ENCODE data around the gene TDRD1. TPM values are rescaled to one million over a fixed set of nuclear protein-coding genes. Genes with fewer than 3 reads are reported as not detected.
A peak's percentile ranks its signal among the peaks of the same experiment; 100 is the strongest.

The TDRD1 gene
- total and polyA plus RNA-seq, 12 donors = 0.03 to 7.0 (median 4.0) TPM

- ATAC-seq = peak; percentile 12 to 70 (median 43)
- H3K4me3 ChIP-seq = peak overlapping the region; percentile 68 to 100 (median 92)
- H3K36me3 ChIP-seq = no peaks in the 10 kb centered on the region
- 2 to 3% methylated on average over 19 of the region's 19 CpGs for WGBS, 2 donors
- DNase-seq = peak; percentile 32 to 39
- H3K27me3 ChIP-seq = no peaks in the 10 kb centered on the region
- peak overlapping the region; percentile 84 to 98 (median 92) for H3K27ac ChIP-seq
- H3K9me3 ChIP-seq = peaks cover 0 to 6% (median 0%) of the 10 kb centered on the region in 11 donors
- TF ChIP-seq, protein P1, sequence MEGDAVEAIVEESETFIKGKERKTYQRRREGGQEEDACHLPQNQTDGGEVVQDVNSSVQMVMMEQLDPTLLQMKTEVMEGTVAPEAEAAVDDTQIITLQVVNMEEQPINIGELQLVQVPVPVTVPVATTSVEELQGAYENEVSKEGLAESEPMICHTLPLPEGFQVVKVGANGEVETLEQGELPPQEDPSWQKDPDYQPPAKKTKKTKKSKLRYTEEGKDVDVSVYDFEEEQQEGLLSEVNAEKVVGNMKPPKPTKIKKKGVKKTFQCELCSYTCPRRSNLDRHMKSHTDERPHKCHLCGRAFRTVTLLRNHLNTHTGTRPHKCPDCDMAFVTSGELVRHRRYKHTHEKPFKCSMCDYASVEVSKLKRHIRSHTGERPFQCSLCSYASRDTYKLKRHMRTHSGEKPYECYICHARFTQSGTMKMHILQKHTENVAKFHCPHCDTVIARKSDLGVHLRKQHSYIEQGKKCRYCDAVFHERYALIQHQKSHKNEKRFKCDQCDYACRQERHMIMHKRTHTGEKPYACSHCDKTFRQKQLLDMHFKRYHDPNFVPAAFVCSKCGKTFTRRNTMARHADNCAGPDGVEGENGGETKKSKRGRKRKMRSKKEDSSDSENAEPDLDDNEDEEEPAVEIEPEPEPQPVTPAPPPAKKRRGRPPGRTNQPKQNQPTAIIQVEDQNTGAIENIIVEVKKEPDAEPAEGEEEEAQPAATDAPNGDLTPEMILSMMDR (IDR thresholded peaks at IDR 0.05) = no peak
- intact Hi-C loops (cut with DNase I) = loop anchor here in 1 of 10 donors (10.0 kb wide), 1 partner anchor 90 kb away; no protein-coding TSS in a partner anchor
- H3K4me1 ChIP-seq = peaks cover 0 to 35% (median 22%) of the 10 kb centered on the region in 9 donors
Measured at GRCh38 chr10:114174695-114175188, 4.4 kb upstream of the TDRD1 start.

DNA sequence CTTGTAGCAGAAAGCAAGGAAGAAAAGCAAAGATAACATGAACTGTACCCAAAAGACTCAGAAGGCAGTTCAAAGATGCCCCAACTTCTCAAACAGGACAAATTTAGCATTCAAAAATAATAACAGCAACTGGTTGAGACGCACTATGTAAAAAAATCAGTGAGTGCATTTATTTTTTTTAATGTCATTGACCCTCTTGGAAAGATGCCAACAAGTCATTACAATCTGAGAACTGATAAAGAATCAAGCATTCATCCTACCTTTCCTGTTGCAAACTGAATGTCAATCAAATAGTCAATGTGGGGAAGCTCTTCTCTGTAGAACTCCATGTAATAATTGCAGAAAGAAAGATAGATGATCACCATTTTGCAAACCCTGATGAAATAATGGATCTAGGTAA lies 3.5 kb upstream of the TDRD1 start:
- no peaks in the 10 kb centered on the region for H3K27me3 ChIP-seq

GRCh38 chr10:114176511-114176910 lies 2.6 kb upstream of the TDRD1 start:
- no peaks in the 10 kb centered on the region for H3K9me3 ChIP-seq
- H3K4me3 ChIP-seq = no peak overlapping the region
- no peaks in the 10 kb centered on the region for H3K27me3 ChIP-seq
- H3K36me3 ChIP-seq = no peaks in the 10 kb centered on the region
- H3K4me1 ChIP-seq = peaks cover 0 to 30% (median 25%) of the 10 kb centered on the region in 9 donors
- intact Hi-C loops (cut with DNase I) = loop anchor here in 1 of 10 donors (10.0 kb wide), 1 partner anchor 88 kb away; no protein-coding TSS in a partner anchor
- no peak overlapping the region for H3K27ac ChIP-seq
- ATAC-seq = no peak
- TF ChIP-seq, protein P1 (IDR thresholded peaks at IDR 0.05) = no peak
- 91 to 94% methylated on average over 1 of the region's 1 CpG for WGBS, 2 donors
- DNase-seq = no peak

More for the DNA sequence above, 3.5 kb upstream of the TDRD1 start:
- H3K4me1 ChIP-seq = peaks cover 0 to 35% (median 22%) of the 10 kb centered on the region in 9 donors
- 88% methylated on average over 1 of the region's 1 CpG for WGBS, 2 donors
- H3K4me3 ChIP-seq = no peak overlapping the region
- H3K27ac ChIP-seq = no peak overlapping the region
- no peak for DNase-seq
- TF ChIP-seq, protein P1 (IDR thresholded peaks at IDR 0.05) = no peak
- H3K9me3 ChIP-seq = no peaks in the 10 kb centered on the region
- no peak for ATAC-seq
- intact Hi-C loops (cut with DNase I) = loop anchor here in 1 of 10 donors (10.0 kb wide), 1 partner anchor 89 kb away; no protein-coding TSS in a partner anchor
- no peaks in the 10 kb centered on the region for H3K36me3 ChIP-seq

GRCh38 chr10:114179747-114180146 lies 594 bp downstream of the TDRD1 start:
- Histone ChIP-seq H3K4me1 (peaks cover 0 to 17% (median 11%) of the 10 kb centered on the region in 9 donors), H3K27ac (no peak overlapping the region), H3K36me3 (no peaks in the 10 kb centered on the region), H3K27me3 (no peaks in the 10 kb centered on the region), H3K4me3 (no peak overlapping the region), H3K9me3 (no peaks in the 10 kb centered on the region)
- DNase-seq (no peak), ATAC-seq (peak in 1 of 8 donors; percentile 21)
- TF ChIP-seq, protein P1 (IDR thresholded peaks at IDR 0.05) = no peak
- intact Hi-C loops (cut with DNase I) = loop anchor here in 2 of 10 donors (5.0 to 10.0 kb wide), 2 partner anchors 83 to 85 kb away; no protein-coding TSS in a partner anchor
- WGBS, 2 donors = 62 to 71% methylated on average over 8 of the region's 8 CpGs
